ENCODE measurements around the gene CAGE1.

The CAGE1 gene

DNA sequence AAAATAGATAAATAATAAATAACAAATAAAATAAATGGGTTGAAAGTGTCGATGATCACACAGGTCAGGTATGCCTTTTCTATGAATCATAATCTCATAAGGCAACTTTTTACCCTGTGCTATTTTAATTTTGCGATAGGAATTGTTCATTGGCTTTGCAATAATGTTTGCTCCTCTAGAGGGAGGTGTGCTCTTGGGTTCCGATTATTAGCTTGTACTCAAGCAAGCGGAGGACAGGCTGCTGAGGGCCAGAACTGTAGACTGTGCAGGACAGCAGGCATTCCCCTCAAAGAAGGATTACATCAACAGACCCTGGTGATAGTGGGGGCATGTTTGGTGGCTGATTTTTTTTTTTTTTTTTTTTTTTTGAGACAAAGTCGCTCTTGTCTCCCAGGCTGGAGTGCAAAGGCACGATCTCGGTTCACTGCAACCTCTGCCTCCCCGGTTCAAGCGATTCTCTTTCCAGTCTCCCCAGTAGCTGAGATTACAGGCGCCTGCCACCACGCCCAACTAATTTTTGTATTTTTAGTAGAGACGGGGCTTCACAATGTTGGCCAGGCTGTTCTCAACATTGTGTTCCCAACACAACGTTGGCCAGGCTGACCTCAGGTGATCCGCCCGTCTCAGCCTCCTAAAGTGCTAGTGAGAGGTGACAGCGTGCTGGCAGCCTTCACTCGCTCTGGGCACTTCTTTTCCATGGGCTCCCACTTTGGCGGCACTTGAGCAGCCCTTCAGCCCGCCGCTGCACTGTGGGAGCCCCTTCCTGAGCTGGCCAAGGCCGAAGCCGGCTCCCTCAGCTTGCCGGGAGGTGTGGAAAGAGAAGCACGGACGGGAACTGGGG, 35.6 kb upstream of the CAGE1 start:
- H3K9ac ChIP-seq (ENCODE audit: low read length), result no peak overlapping the region
- H3K4me3 ChIP-seq (ENCODE audit: low read depth in 1 of 2, low read length in 2 of 2), result no peak overlapping the region
- no peak overlapping the region for H3K27ac ChIP-seq (ENCODE audit: low read depth, low read length)
- H3K27me3 ChIP-seq (ENCODE audit: control insufficient read depth in 1 of 2, insufficient read depth in 2 of 2, low read length in 2 of 2), result no peaks in the 10 kb centered on the region
- no peaks in the 10 kb centered on the region for H3K4me1 ChIP-seq (ENCODE audit: insufficient read depth, low read length)
- H3K9me3 ChIP-seq (ENCODE audit: low read length), result no peaks in the 10 kb centered on the region
- H3K36me3 ChIP-seq (ENCODE audit: insufficient read depth, low read length), result peaks cover under 1% of the 10 kb centered on the region

DNA sequence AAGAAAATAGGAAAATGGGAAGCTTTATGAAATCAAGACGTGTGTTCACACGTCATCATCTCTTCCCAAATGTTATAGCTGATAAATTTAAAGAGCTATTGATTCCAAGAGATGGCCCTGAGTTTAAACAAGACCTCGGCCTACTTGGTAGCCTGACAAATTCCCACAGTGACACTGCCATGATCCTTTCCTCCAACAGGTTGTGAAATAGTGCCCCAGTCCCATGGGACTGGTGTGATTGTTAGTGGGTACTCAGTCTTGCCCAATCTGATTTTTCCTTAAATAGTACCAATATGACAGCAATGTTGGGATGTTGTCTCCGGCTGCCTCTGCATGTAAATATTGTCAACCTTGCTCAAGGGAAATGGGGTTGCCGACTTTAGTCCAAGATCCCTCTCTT, 34.5 kb upstream of the CAGE1 start:
- no peak overlapping the region for H3K9ac ChIP-seq (ENCODE audit: low read length)

DNA sequence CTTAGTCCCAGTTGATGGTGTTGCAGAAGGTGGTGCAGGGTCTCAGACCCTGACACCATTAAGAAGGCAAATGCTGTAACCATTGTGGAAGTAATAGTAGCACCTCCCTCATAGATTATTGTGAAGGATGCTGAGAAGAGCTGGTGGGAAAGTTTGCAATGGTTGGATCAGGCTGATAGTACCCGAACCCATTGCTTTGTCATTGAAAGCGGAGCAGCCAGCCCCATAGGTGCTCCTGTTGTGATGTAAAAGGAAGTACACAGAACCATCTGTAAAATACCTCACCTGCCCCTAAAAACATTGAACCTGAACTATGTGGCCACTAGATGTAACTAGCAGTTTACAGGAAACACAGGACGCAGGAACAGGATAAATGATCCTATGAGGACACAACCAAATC, 31.5 kb upstream of the CAGE1 start:
- H3K9ac ChIP-seq (ENCODE audit: low read length), result no peak overlapping the region
- no peaks in the 10 kb centered on the region for H3K9me3 ChIP-seq (ENCODE audit: low read length)
- H3K4me1 ChIP-seq (ENCODE audit: insufficient read depth, low read length), result no peaks in the 10 kb centered on the region
- no peaks in the 10 kb centered on the region for H3K27me3 ChIP-seq (ENCODE audit: control insufficient read depth in 1 of 2, insufficient read depth in 2 of 2, low read length in 2 of 2)
- peaks cover 22% of the 10 kb centered on the region for H3K36me3 ChIP-seq (ENCODE audit: insufficient read depth, low read length)
- H3K4me3 ChIP-seq (ENCODE audit: low read depth in 1 of 2, low read length in 2 of 2), result no peak overlapping the region
- no peak overlapping the region for H3K27ac ChIP-seq (ENCODE audit: low read depth, low read length)

More for the DNA sequence above, 34.5 kb upstream of the CAGE1 start:
- H3K27me3 ChIP-seq (ENCODE audit: control insufficient read depth in 1 of 2, insufficient read depth in 2 of 2, low read length in 2 of 2), result no peaks in the 10 kb centered on the region
- H3K4me1 ChIP-seq (ENCODE audit: insufficient read depth, low read length), result no peaks in the 10 kb centered on the region
- peaks cover 8% of the 10 kb centered on the region for H3K36me3 ChIP-seq (ENCODE audit: insufficient read depth, low read length)
- H3K4me3 ChIP-seq (ENCODE audit: low read depth in 1 of 2, low read length in 2 of 2), result no peak overlapping the region
- no peak overlapping the region for H3K27ac ChIP-seq (ENCODE audit: low read depth, low read length)
- no peaks in the 10 kb centered on the region for H3K9me3 ChIP-seq (ENCODE audit: low read length)

DNA sequence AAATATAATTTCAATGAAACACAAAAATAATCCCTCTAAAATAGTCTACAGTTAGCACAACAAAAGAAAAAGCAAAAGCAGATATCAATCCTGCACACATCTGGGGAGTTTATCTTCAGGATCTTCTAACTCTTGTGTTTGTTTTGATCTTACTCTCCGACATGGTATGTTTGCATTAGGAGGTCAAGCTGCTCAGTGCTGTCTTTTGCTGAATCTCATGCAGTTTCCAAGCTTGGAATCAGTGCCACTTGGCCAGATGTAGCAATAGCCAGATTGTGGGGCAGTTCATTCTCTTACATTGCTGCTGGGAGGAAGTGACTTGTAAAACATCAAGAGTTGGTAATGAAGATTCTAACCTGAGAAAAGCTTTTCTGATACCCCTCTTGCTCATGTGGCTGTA, 29.5 kb upstream of the CAGE1 start:
- Histone ChIP-seq H3K9ac (ENCODE audit: low read length) (no peak overlapping the region), H3K27me3 (ENCODE audit: control insufficient read depth in 1 of 2, insufficient read depth in 2 of 2, low read length in 2 of 2) (no peaks in the 10 kb centered on the region), H3K4me3 (ENCODE audit: low read depth in 1 of 2, low read length in 2 of 2) (no peak overlapping the region), H3K27ac (ENCODE audit: low read depth, low read length) (no peak overlapping the region), H3K4me1 (ENCODE audit: insufficient read depth, low read length) (no peaks in the 10 kb centered on the region), H3K9me3 (ENCODE audit: low read length) (no peaks in the 10 kb centered on the region), H3K36me3 (ENCODE audit: insufficient read depth, low read length) (peaks cover 41% of the 10 kb centered on the region)

DNA sequence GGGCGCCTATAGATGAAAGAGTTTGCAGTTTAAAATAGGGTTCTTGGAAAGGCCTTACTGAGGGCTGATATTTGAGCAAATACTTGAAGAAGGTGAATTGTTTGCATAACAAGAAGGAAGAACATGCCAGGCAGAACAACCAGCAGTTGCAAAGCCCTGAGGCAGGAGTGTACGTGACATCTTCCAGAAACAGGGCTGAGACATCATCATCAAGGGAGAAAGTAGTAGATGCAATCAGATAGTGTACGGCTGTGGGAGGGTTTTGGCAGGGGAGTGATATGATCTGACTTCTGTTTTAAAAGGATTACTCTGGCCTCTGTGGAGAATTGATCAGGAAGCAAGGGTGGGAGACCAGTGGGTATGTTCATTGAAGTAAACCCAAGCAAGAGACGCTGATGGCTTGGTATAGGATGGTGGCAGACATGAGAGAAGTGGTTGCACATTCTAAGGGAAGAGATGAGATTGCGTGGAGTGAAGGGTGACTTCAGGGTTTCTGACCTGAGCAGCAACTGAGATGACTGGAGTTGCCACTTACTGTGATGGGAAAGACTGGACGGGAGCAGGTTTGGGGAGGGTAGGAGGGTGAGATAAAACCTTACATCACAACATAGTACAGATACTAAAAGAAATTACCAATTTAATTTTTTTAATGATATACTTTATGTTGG, 28.8 kb upstream of the CAGE1 start:
- Histone ChIP-seq H3K9me3 (ENCODE audit: low read length) (no peaks in the 10 kb centered on the region), H3K4me1 (ENCODE audit: insufficient read depth, low read length) (no peaks in the 10 kb centered on the region), H3K27me3 (ENCODE audit: control insufficient read depth in 1 of 2, insufficient read depth in 2 of 2, low read length in 2 of 2) (no peaks in the 10 kb centered on the region), H3K36me3 (ENCODE audit: insufficient read depth, low read length) (peaks cover 45% of the 10 kb centered on the region), H3K9ac (ENCODE audit: low read length) (no peak overlapping the region), H3K4me3 (ENCODE audit: low read depth in 1 of 2, low read length in 2 of 2) (no peak overlapping the region), H3K27ac (ENCODE audit: low read depth, low read length) (no peak overlapping the region)

DNA sequence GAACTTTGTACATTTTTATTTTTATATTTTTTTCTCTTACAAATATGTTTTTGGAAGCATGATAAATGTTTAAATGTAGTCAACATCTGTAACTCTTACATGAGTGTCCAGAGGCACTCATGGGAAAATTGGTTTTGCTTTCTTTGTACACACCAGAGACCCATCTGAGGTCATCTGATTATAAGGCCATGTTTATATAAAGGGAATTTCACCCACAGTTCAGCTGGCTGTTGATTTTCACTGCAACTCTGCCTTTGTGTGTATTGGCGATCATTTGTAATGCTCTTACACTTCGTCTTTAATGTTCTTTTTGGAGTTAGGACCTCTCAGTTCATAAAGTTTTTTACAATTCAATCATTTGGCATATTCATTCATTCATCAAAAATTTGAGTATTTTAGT, 28.1 kb upstream of the CAGE1 start:
- Histone ChIP-seq H3K27ac (ENCODE audit: low read depth, low read length) (no peak overlapping the region), H3K4me1 (ENCODE audit: insufficient read depth, low read length) (no peaks in the 10 kb centered on the region), H3K9ac (ENCODE audit: low read length) (no peak overlapping the region), H3K27me3 (ENCODE audit: control insufficient read depth in 1 of 2, insufficient read depth in 2 of 2, low read length in 2 of 2) (no peaks in the 10 kb centered on the region), H3K4me3 (ENCODE audit: low read depth in 1 of 2, low read length in 2 of 2) (no peak overlapping the region), H3K9me3 (ENCODE audit: low read length) (no peaks in the 10 kb centered on the region), H3K36me3 (ENCODE audit: insufficient read depth, low read length) (peaks cover 45% of the 10 kb centered on the region)

DNA sequence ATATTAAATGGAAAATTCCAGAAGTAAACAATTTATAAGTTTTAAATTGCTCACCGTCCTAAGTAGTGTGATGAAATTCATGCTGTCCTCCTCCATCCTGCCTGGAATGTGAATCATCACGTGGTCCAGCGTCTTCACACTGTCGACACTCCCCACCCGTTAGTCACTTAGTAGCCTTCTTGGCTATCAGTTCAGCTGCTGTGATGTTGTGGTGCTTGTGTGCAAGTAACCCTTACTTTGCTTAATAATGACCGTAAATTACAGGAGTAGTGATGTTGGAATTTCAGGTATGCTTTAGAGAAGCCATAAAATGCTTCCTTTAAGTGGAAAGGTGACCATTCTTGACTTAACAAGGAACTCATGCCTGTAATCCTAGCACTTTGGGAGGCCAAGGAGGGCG, 25.3 kb upstream of the CAGE1 start:
- Histone ChIP-seq H3K36me3 (ENCODE audit: insufficient read depth, low read length) (peaks cover 58% of the 10 kb centered on the region), H3K27ac (ENCODE audit: low read depth, low read length) (no peak overlapping the region)

DNA sequence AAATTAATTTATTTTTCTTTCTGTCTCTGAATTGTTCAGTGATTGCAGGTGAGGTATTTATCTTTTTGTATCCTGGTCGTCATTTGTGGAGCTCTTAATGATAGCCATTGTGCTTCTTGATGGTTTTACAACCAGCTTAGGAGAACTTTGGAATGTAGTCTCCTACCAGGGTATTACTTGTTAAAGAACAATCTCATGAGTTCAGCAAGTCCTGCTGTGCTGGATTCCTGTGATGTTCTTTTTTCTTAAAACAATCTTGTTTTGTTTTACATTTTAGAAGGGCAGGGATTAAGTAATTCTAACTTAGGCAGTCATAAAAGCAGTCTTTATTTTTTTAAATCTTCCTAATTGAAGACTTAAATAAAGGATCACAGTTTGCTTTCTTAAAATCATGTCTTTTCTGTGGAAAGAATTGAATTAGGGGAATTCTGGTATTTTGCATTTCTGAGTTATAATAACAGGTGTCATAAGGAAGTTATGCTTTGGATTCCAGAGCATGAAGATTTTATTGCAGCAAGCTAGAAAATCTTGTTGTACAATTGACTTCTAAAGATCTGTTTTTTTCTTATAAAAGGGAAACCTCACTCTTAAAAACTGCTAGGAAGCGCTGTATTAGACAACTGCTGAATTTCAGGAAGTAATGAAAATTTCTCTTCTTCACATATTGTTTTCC, 23.7 kb upstream of the CAGE1 start:
- H3K4me1 ChIP-seq (ENCODE audit: insufficient read depth, low read length), result no peaks in the 10 kb centered on the region
- no peak overlapping the region for H3K4me3 ChIP-seq (ENCODE audit: low read depth in 1 of 2, low read length in 2 of 2)
- H3K27me3 ChIP-seq (ENCODE audit: control insufficient read depth in 1 of 2, insufficient read depth in 2 of 2, low read length in 2 of 2), result no peaks in the 10 kb centered on the region
- H3K9ac ChIP-seq (ENCODE audit: low read length), result no peak overlapping the region
- H3K27ac ChIP-seq (ENCODE audit: low read depth, low read length), result no peak overlapping the region
- H3K36me3 ChIP-seq (ENCODE audit: insufficient read depth, low read length), result peaks cover 54% of the 10 kb centered on the region
- no peaks in the 10 kb centered on the region for H3K9me3 ChIP-seq (ENCODE audit: low read length)

More for the DNA sequence above, 25.3 kb upstream of the CAGE1 start:
- Histone ChIP-seq H3K4me3 (ENCODE audit: low read depth in 1 of 2, low read length in 2 of 2) (no peak overlapping the region), H3K4me1 (ENCODE audit: insufficient read depth, low read length) (no peaks in the 10 kb centered on the region), H3K27me3 (ENCODE audit: control insufficient read depth in 1 of 2, insufficient read depth in 2 of 2, low read length in 2 of 2) (no peaks in the 10 kb centered on the region), H3K9ac (ENCODE audit: low read length) (no peak overlapping the region), H3K9me3 (ENCODE audit: low read length) (no peaks in the 10 kb centered on the region)

DNA sequence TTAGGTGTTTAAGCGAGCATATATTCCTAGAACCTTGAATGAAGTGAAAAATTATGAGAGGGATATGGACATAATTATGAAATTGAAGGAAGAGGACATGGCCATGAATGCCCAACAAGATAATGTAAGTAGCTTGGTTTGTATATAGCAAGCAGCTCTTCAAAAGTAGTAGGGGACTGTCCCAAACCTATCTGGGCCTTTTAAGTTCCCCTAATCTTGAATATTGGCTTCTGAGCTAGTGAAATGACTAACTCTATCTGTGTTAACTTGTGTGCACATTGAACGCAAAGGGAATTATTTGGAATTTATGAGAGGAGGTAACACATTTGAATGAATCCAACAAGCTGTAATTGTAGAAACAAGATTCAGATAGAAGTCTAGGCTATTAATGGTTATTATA, 21.8 kb upstream of the CAGE1 start:
- H3K4me3 ChIP-seq (ENCODE audit: low read depth in 1 of 2, low read length in 2 of 2), result no peak overlapping the region
- no peaks in the 10 kb centered on the region for H3K27me3 ChIP-seq (ENCODE audit: control insufficient read depth in 1 of 2, insufficient read depth in 2 of 2, low read length in 2 of 2)
- no peaks in the 10 kb centered on the region for H3K9me3 ChIP-seq (ENCODE audit: low read length)
- no peaks in the 10 kb centered on the region for H3K4me1 ChIP-seq (ENCODE audit: insufficient read depth, low read length)
- no peak overlapping the region for H3K27ac ChIP-seq (ENCODE audit: low read depth, low read length)
- peaks cover 55% of the 10 kb centered on the region for H3K36me3 ChIP-seq (ENCODE audit: insufficient read depth, low read length)
- H3K9ac ChIP-seq (ENCODE audit: low read length), result no peak overlapping the region

DNA sequence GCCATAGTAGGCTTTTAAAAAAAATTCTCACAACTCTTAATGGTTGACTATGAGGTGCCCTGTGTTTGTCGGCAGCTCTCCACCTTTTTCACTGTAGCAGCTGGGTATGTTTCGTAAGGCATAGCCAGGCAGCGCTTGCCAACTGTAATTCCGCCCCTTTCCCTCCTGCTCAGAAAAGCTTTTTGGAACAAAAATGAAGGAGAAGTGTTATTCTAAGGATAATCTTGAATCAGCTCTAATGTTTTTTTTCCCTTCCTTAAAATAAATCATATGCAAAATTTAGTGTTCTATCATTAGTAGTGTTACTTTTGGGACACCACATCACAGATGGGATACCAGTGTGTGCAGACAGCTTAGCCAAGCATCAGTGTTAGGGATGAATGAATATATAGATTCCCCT, 21.3 kb upstream of the CAGE1 start:
- Histone ChIP-seq H3K9ac (ENCODE audit: low read length) (no peak overlapping the region), H3K36me3 (ENCODE audit: insufficient read depth, low read length) (peaks cover 54% of the 10 kb centered on the region), H3K27me3 (ENCODE audit: control insufficient read depth in 1 of 2, insufficient read depth in 2 of 2, low read length in 2 of 2) (no peaks in the 10 kb centered on the region), H3K27ac (ENCODE audit: low read depth, low read length) (no peak overlapping the region), H3K9me3 (ENCODE audit: low read length) (no peaks in the 10 kb centered on the region), H3K4me3 (ENCODE audit: low read depth in 1 of 2, low read length in 2 of 2) (no peak overlapping the region), H3K4me1 (ENCODE audit: insufficient read depth, low read length) (no peaks in the 10 kb centered on the region)

DNA sequence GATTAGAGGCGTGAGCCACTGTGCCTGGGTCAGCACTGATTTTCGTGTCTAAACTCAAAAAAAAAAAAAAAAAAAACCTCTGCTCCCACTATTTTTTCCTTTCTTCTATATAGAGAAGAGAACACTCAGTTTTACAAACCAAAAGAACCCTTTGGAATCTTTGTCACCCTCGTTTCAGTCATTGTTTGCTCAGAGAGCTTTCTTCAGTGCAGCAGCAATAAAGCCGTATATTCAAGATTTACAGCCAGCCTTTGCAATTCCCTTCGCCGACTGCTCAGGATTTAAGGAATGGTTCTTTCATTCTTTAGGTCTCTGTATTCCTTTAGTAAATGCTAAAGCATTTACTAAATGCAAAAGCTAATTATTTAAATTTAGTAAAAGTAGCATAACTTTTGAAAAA, 20.2 kb upstream of the CAGE1 start:
- H3K36me3 ChIP-seq (ENCODE audit: insufficient read depth, low read length), result peaks cover 55% of the 10 kb centered on the region
- H3K27me3 ChIP-seq (ENCODE audit: control insufficient read depth in 1 of 2, insufficient read depth in 2 of 2, low read length in 2 of 2), result no peaks in the 10 kb centered on the region
- no peak overlapping the region for H3K27ac ChIP-seq (ENCODE audit: low read depth, low read length)
- no peak overlapping the region for H3K9ac ChIP-seq (ENCODE audit: low read length)
- no peaks in the 10 kb centered on the region for H3K4me1 ChIP-seq (ENCODE audit: insufficient read depth, low read length)
- no peak overlapping the region for H3K4me3 ChIP-seq (ENCODE audit: low read depth in 1 of 2, low read length in 2 of 2)
- no peaks in the 10 kb centered on the region for H3K9me3 ChIP-seq (ENCODE audit: low read length)
